ENCODE measurements around the gene OPCML.

Gene OPCML

DNA sequence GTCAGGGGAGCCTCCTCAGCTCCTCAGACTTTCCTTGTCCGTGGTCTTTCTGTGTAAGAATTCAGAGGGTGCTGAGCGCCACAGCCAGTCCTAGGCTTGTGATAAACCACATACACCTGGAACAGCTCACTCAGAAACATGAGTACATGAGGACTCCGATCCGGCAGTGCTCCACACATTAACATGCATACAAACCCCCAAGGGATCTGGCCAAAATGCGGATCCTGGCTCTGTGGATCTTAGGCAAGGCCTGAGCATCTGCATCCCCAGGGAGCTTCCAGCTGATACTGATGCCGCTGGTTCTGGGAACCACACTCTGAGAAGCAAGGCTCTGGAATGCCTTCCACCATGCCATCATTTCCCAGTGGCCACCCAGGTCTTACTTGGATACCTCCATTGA, 20.6 kb upstream of the OPCML start:
- H3K4me1 Mint-ChIP-seq (ENCODE audit: low read depth): no peaks in the 10 kb centered on the region
- no peaks in the 10 kb centered on the region for H3K27me3 Mint-ChIP-seq (ENCODE audit: low read depth)
- no peaks in the 10 kb centered on the region for H3K36me3 Mint-ChIP-seq (ENCODE audit: low read depth)
- no peaks in the 10 kb centered on the region for H3K9me3 Mint-ChIP-seq
- no peak for DNase-seq (ENCODE audit: low spot score)
- H3K4me3 Mint-ChIP-seq: no peak overlapping the region
- no peak overlapping the region for H3K27ac Mint-ChIP-seq

DNA sequence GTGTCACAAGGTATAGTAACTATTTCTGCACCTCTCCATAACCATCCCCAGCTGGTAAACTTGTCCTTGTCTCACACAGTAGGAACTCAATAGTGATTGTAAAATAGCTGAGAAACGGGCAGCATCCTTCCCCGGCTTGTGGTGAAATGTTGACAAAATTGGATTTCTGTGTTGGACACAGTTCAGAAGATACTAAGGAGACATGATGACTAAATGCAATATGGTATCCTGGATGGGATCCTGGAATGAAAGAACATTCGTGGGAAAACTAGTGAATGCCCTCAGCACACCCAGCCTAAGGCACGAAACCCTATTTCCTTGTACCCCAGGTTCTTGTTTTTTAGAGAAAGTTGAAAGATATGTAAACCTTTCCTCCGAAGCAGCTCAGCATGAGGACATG, 18.8 kb upstream of the OPCML start:
- H3K36me3 Mint-ChIP-seq (ENCODE audit: low read depth): no peaks in the 10 kb centered on the region
- no peaks in the 10 kb centered on the region for H3K4me1 Mint-ChIP-seq (ENCODE audit: low read depth)
- H3K9me3 Mint-ChIP-seq: no peaks in the 10 kb centered on the region
- no peaks in the 10 kb centered on the region for H3K27me3 Mint-ChIP-seq (ENCODE audit: low read depth)
- no peak overlapping the region for H3K4me3 Mint-ChIP-seq
- H3K27ac Mint-ChIP-seq: no peak overlapping the region
- no peak for DNase-seq (ENCODE audit: low spot score)

DNA sequence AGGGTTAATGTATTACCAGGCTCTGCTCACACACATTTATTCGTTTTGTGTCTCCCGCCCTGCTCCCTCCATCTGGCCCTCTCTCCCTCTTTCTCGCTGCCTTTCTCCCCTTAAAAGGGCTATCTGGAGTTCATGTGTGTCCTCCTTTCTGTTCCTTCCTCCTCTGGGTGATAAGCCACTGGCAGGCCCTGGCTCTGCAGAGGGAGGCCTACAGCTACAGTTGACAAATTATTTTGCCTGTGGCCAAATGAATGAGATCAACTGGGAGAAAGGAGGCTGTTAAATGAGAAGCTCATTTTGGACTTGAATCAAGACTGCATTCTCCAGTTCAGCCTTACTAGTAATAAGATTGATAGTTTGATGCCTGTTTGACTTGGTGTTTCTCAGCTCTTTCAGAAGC, 17.5 kb upstream of the OPCML start:
- H3K27ac Mint-ChIP-seq: no peak overlapping the region

DNA sequence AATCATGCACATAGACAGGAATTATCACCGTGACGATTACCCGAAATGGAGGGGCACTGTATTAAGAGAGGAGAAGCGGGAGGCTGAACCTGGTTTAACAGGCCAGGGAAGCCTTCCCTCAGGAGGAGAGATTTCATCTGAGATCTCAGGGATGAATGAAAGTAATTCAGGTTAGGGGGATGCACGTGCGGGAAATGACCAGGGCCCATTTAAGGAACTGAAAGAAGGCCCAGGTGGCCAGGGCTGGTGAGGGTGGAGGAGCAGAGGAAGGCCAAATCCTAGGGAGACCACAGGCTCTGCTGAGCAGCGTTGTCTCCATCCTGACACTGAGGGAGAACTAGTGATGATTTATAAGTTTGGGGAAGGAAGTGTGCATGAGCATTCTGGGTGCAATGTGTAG, 16.3 kb upstream of the OPCML start:
- H3K27me3 Mint-ChIP-seq (ENCODE audit: low read depth): no peaks in the 10 kb centered on the region
- no peaks in the 10 kb centered on the region for H3K36me3 Mint-ChIP-seq (ENCODE audit: low read depth)
- no peaks in the 10 kb centered on the region for H3K4me1 Mint-ChIP-seq (ENCODE audit: low read depth)
- H3K4me3 Mint-ChIP-seq: no peak overlapping the region
- no peak for DNase-seq (ENCODE audit: low spot score)
- no peaks in the 10 kb centered on the region for H3K9me3 Mint-ChIP-seq
- no peak overlapping the region for H3K27ac Mint-ChIP-seq

More for the DNA sequence above, 17.5 kb upstream of the OPCML start:
- Mint-ChIP-seq H3K4me3 (no peak overlapping the region), H3K4me1 (ENCODE audit: low read depth) (no peaks in the 10 kb centered on the region), H3K36me3 (ENCODE audit: low read depth) (no peaks in the 10 kb centered on the region), H3K27me3 (ENCODE audit: low read depth) (no peaks in the 10 kb centered on the region), H3K9me3 (no peaks in the 10 kb centered on the region)
- no peak for DNase-seq (ENCODE audit: low spot score)

DNA sequence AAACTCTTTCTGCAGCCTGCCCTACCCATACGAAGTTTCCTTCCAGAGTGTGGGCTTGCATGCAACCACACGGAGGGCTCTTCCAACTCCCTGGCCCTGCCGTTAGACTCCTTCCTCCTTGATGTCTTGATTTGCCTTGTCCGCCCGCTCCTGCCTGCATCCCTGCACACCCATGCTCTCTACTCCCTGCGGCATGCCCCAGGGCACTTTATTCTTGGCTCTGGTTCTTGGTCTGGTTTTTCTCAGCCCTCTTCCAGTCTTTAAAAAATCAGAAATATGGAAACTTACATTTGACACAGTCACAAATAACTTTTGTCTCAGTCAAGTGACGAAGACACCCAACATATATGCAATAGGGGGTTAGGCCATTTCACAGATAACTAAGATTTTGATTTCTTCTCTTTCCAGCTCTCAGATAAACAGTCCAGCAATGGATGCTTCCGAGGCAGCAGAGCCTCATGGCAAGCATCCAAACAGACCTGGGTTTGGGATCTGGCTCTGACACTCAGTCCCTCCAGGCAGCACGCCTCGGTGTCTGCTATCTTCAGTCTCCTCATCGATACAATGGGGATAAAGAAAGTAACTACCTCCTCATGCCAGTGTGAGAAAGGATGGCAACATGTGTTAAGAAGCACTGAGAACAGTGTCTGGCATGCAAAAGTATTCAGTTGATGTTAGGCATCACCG, 15.7 kb upstream of the OPCML start:
- H3K36me3 Mint-ChIP-seq (ENCODE audit: low read depth): no peaks in the 10 kb centered on the region
- H3K27ac Mint-ChIP-seq: no peak overlapping the region
- no peaks in the 10 kb centered on the region for H3K9me3 Mint-ChIP-seq
- H3K27me3 Mint-ChIP-seq (ENCODE audit: low read depth): no peaks in the 10 kb centered on the region
- no peaks in the 10 kb centered on the region for H3K4me1 Mint-ChIP-seq (ENCODE audit: low read depth)
- H3K4me3 Mint-ChIP-seq: no peak overlapping the region
- no peak for DNase-seq (ENCODE audit: low spot score)

DNA sequence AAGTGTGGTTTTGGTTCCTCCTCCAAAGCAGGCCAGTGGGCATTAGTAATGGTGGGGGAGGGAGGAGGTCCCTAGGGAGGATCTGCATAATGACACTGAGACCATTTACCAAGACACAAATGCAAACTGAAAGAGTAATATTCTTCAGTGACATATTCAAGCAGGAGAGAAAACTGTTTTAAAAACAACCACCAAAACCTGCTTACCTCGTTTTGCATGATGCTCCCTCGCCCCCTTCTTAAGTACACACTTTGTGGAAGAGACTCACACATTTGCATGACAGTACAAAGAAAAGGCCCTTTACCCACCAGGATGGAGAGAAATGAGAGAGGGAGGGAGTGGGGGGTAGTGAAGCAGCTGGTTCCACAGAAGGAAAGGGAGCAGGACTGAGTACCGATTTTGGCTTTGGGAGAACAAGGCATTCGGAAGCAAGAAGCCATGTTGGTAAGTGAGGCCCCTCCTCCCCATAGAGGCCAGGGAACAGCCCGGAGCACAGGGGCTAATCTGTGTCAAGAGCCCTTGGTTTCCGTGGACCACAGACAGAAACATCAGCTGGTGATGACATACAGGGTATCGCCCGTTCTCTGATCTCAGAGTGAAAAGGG, 13.0 kb upstream of the OPCML start:
- no peak for DNase-seq (ENCODE audit: low spot score)
- H3K4me1 Mint-ChIP-seq (ENCODE audit: low read depth): no peaks in the 10 kb centered on the region
- H3K27me3 Mint-ChIP-seq (ENCODE audit: low read depth): no peaks in the 10 kb centered on the region
- H3K9me3 Mint-ChIP-seq: no peaks in the 10 kb centered on the region
- no peak overlapping the region for H3K27ac Mint-ChIP-seq
- H3K4me3 Mint-ChIP-seq: no peak overlapping the region
- no peaks in the 10 kb centered on the region for H3K36me3 Mint-ChIP-seq (ENCODE audit: low read depth)

DNA sequence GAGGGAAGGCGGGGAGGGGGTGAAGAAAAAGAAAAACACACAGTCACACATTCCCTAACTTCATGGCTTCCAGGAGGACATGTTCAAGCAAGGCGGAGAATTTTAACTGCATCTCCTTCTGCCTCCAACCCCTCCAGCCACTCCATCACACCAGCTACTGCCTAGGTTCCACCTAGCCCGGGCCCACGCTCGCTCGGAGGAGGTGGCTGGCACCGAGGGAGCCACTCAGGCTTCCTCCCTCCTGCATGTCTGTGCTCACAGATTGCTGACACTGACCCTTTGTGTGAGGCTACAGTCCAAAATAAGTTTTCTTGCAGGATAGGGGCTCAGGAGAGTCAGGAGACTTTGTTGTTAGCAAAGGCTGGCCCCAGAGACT, 9.4 kb upstream of the OPCML start:
- Mint-ChIP-seq H3K36me3 (ENCODE audit: low read depth) (no peaks in the 10 kb centered on the region), H3K27ac (no peak overlapping the region), H3K4me1 (ENCODE audit: low read depth) (no peaks in the 10 kb centered on the region), H3K27me3 (ENCODE audit: low read depth) (no peaks in the 10 kb centered on the region), H3K9me3 (no peaks in the 10 kb centered on the region), H3K4me3 (no peak overlapping the region)
- no peak for DNase-seq (ENCODE audit: low spot score)

DNA sequence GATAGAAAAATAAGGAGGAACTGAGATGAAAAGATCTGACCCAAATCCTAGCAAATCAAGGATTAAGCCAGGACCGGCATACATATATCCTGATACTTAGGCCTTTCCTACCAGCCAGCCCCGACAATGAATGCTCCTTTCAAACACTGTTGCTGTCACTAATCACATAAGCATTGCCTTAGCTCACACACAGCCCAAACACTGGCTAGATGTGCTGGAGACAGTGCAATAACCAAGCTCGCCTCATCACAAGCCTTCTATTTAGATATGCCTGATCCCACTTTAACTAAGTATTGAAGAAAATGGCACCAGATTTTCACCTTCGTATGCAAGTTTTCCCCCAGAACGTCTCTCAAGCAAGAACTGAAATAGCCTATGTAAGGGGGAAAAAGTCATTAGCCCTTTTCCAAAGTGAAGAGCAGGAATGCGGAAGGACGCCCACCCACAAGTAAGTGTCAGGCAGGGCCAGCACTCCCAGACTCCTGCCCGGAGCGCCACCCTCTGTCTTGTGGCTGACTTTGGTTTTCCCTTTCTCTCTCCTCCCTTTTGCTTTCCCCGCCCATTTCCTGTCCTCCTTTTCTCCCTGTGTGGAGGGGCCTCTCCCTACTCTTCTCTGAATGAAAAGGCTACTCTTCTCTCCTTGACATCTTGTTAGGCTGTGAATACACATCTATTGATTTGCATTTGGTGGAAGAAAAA, 8.9 kb upstream of the OPCML start:
- DNase-seq (ENCODE audit: low spot score): no peak
- Mint-ChIP-seq H3K9me3 (no peaks in the 10 kb centered on the region), H3K36me3 (ENCODE audit: low read depth) (no peaks in the 10 kb centered on the region), H3K27me3 (ENCODE audit: low read depth) (peaks cover 1% of the 10 kb centered on the region), H3K4me1 (ENCODE audit: low read depth) (peaks cover 3% of the 10 kb centered on the region), H3K27ac (no peak overlapping the region), H3K4me3 (no peak overlapping the region)

DNA sequence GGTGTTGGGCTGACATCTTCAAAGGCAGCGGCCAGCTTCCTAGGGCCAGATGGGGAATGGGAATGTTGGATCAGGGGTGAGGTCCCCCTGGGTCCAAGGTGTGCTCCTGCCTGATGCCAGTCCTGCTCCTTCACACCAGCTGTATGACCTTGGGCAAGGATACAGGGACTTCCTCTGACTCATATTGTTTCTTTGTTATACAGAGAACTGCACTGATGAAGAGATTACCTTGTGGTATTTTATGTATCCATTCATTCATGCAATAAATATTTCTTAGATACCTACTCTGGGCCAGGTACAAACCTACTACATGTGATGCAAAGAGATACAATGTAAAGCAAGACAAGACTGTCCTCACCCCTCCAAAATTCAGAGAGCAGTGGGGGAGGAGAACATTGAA, 3.9 kb upstream of the OPCML start:
- no peak overlapping the region for H3K4me3 Mint-ChIP-seq
- H3K4me1 Mint-ChIP-seq (ENCODE audit: low read depth): peaks cover 3% of the 10 kb centered on the region
- no peaks in the 10 kb centered on the region for H3K9me3 Mint-ChIP-seq

DNA sequence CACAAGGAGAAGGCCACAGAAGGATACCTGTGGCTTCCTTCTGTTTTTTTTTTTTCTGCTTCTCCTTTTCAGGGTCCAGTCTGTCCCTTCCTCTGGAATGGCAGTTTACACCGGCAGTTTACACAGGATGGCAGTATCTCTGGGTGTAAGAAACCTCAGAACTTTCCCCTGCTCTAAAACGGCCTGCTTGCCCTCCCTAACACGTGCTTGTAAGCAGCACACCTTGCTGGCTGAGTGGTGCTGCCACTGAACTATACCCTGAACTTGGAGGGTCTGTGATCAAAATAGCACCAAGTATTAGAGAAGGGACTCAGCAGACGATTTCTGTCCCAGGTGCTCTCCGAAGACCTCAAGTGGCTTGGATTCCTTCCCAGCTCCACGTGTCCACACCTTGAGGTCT, 904 bp upstream of the OPCML start:
- Mint-ChIP-seq H3K4me3 (no peak overlapping the region), H3K36me3 (ENCODE audit: low read depth) (no peaks in the 10 kb centered on the region), H3K9me3 (no peaks in the 10 kb centered on the region), H3K4me1 (ENCODE audit: low read depth) (peaks cover 3% of the 10 kb centered on the region), H3K27me3 (ENCODE audit: low read depth) (peaks cover 47% of the 10 kb centered on the region), H3K27ac (no peak overlapping the region)
- no peak for DNase-seq (ENCODE audit: low spot score)

More for the DNA sequence above, 3.9 kb upstream of the OPCML start:
- peaks cover 23% of the 10 kb centered on the region for H3K27me3 Mint-ChIP-seq (ENCODE audit: low read depth)
- no peak for DNase-seq (ENCODE audit: low spot score)
- no peaks in the 10 kb centered on the region for H3K36me3 Mint-ChIP-seq (ENCODE audit: low read depth)
- no peak overlapping the region for H3K27ac Mint-ChIP-seq

DNA sequence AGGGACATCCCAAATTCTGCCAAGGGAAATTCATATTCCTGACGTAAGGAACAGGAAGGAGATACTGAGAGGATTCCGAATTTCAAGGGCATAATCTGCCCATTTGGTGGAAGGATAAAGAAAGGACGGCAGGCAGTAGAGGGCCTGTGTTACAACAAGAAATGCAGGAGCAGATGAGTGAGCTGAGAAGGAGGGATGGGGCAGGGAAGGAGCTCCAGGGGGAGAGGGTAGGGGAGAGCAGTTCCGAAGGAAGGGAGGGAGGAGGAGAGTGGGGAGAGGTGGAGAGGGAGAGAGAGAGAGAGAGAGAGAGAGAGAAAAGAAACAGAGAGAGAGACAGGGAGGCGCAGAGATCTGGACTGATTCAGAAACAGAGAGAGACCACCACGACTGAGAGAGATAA, 843 bp downstream of the OPCML start:
- no peak for DNase-seq (ENCODE audit: low spot score)
- no peak overlapping the region for H3K4me3 Mint-ChIP-seq
- H3K27me3 Mint-ChIP-seq (ENCODE audit: low read depth): peaks cover 47% of the 10 kb centered on the region
- H3K9me3 Mint-ChIP-seq: no peaks in the 10 kb centered on the region
- no peak overlapping the region for H3K27ac Mint-ChIP-seq
- no peaks in the 10 kb centered on the region for H3K36me3 Mint-ChIP-seq (ENCODE audit: low read depth)
- H3K4me1 Mint-ChIP-seq (ENCODE audit: low read depth): peaks cover 3% of the 10 kb centered on the region

DNA sequence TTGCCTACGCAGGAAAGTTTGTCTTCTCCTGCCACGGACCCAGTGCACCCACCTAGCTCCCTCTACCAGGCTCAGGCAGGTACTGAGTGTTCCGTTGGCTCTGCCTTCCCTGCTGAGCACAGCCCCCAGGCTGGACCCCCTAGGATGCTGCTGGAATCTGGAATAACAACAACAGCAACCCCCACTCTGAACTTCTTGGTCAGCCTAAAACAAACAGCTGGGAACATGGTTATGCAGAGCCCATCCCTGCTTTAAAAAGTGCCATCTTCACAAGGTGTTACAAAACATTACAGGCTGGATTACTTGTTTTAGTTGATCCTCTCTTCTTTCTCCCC, 1.8 kb downstream of the OPCML start:
- Mint-ChIP-seq H3K4me3 (no peak overlapping the region), H3K27ac (no peak overlapping the region), H3K36me3 (ENCODE audit: low read depth) (no peaks in the 10 kb centered on the region), H3K4me1 (ENCODE audit: low read depth) (no peaks in the 10 kb centered on the region), H3K27me3 (ENCODE audit: low read depth) (peaks cover 43% of the 10 kb centered on the region), H3K9me3 (no peaks in the 10 kb centered on the region)
- DNase-seq (ENCODE audit: low spot score): no peak

DNA sequence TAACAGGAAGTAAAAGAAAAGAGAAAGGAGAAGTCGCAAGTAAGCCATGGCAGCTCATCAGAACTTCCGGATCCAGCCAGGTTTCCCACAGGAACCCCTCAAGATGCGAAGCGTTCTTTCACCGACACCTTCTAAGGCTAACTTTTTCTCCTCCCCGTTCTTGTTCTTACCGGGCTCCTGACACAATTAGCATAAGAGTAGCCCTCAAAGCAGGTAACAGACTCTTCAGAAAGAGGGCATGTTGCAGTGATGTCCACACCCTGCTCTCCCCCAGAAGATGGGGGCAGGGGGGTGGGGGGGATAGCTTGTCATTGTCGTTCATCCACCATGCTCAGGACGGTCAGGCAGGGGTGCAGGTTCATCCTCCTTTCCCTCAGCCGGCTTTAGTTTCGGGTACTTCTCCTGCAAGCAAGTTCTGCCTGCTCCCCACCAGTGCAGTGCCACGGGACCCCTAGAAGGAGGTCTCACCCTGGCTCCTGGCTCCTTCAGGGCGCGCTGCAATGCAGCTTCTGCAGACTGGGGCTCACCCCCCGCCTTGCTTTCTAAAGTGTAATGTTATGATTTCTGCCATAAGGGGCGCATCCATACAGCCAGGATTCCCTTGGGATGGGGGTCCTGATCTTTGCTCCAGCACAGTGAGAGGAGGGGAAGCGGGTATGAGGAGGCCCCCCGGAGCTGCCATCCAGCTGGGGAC, 2.3 kb downstream of the OPCML start:
- peaks cover 42% of the 10 kb centered on the region for H3K27me3 Mint-ChIP-seq (ENCODE audit: low read depth)
- no peaks in the 10 kb centered on the region for H3K36me3 Mint-ChIP-seq (ENCODE audit: low read depth)

DNA sequence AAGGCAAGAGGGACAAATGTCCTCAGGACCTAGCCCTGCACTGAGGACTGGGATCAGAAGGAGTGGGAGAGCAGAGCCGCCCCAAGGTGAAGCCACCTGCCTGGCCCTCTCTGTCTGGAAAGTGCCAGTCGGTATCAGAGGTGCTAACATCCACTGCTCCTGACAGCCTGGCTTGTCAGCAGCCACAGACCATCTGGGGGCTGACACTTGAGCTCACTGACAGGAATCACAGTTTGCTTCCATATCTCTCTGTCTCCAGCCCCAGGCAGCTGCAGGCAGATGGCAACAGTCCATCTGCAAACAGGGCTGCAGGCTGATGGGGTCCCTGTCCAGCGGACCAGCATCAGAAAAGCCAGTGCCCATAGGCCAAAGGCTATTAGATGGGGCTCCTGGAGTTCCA, 5.5 kb downstream of the OPCML start:
- Mint-ChIP-seq H3K9me3 (no peaks in the 10 kb centered on the region), H3K4me3 (no peak overlapping the region), H3K27me3 (ENCODE audit: low read depth) (peaks cover 30% of the 10 kb centered on the region), H3K36me3 (ENCODE audit: low read depth) (no peaks in the 10 kb centered on the region), H3K4me1 (ENCODE audit: low read depth) (no peaks in the 10 kb centered on the region), H3K27ac (no peak overlapping the region)
- no peak for DNase-seq (ENCODE audit: low spot score)

More for the DNA sequence above, 2.3 kb downstream of the OPCML start:
- no peak overlapping the region for H3K27ac Mint-ChIP-seq
- no peaks in the 10 kb centered on the region for H3K4me1 Mint-ChIP-seq (ENCODE audit: low read depth)
- DNase-seq (ENCODE audit: low spot score): no peak
- no peak overlapping the region for H3K4me3 Mint-ChIP-seq
- no peaks in the 10 kb centered on the region for H3K9me3 Mint-ChIP-seq
